ENCODE results near the gene RAB40C.

DNA sequence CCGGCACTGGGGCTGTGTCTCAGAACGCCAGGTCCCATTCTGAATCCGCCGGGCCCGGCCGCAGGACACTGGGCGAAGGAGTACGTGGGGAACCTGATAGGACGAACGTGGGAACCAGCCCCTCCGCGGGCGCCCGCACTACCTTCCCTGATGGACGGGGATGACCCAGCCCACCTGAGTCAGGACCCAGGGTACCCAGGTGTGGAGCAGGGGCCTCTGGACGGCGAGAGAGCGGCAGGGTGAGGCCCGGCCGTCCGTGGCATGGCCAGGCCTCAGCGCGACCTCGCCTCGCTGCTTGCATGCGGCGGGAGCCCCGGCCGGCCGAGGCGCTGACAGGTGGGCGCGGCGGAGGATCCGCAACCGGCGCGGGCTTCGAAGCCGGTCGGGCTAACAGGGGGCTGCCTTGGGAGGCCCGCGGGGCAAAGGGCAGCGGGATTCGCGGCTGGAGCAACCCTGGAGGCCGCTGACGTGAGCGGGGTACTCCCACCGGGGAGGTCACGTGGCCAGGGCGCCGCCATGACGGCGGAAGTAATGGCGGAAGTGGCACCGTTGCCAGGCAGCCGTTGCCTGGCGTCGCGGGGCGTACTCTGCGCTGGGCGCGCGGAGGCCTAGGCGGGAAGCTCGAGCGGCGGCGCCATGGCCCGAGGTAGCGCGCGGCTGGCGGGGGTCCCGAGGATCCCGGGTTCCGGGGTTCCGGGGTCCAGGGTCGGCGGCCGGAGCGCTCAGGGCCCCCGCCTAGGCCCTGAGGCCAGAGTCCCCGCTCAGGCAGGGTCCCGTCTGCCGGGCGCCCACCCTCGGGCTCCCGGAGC lies 59.1 kb downstream of the RAB40C start, which contains the start of gene WDR90:
- TF ChIP-seq, protein P1, sequence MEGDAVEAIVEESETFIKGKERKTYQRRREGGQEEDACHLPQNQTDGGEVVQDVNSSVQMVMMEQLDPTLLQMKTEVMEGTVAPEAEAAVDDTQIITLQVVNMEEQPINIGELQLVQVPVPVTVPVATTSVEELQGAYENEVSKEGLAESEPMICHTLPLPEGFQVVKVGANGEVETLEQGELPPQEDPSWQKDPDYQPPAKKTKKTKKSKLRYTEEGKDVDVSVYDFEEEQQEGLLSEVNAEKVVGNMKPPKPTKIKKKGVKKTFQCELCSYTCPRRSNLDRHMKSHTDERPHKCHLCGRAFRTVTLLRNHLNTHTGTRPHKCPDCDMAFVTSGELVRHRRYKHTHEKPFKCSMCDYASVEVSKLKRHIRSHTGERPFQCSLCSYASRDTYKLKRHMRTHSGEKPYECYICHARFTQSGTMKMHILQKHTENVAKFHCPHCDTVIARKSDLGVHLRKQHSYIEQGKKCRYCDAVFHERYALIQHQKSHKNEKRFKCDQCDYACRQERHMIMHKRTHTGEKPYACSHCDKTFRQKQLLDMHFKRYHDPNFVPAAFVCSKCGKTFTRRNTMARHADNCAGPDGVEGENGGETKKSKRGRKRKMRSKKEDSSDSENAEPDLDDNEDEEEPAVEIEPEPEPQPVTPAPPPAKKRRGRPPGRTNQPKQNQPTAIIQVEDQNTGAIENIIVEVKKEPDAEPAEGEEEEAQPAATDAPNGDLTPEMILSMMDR (IDR thresholded peaks at IDR 0.05): peak in 3 of 6 experiments; percentile 8 to 35 (median 12)
- TF ChIP-seq EP300 (IDR thresholded peaks at IDR 0.05): no peak
- TF ChIP-seq POLR2A (IDR thresholded peaks at IDR 0.05): peak in 2 of 4 donors; percentile 73 to 77
